ENCODE data around the gene BAHCC1. TPM values are rescaled to one million over a fixed set of nuclear protein-coding genes. Genes with fewer than 3 reads are reported as not detected.

Gene BAHCC1
- total and polyA plus RNA-seq, 2 of the 8 experiments (the other 6 are each of a cell fraction or from before 2014, with no cell fraction given) = 0.26 to 0.58 TPM

GRCh38 chr17:81509972-81510784, 114.9 kb downstream of the BAHCC1 start (continued):
- no peak for TF ChIP-seq RNF2 (IDR thresholded peaks at IDR 0.05; ENCODE audit: borderline replicate concordance, low read depth, low read length, missing control alignments, poor library complexity, severe bottlenecking)
- no peak for TF ChIP-seq KDM4A (IDR thresholded peaks at IDR 0.05; ENCODE audit: low read depth, low read length, severe bottlenecking)
- peak; percentile 14 to 68; a peak in 2 of 3 replicates for TF ChIP-seq POLR2A (IDR thresholded peaks at IDR 0.05; ENCODE audit: control extremely low read depth in 1 of 2, low read depth in 2 of 2, low read length in 2 of 2)
- no peak for TF ChIP-seq HDAC2 (IDR thresholded peaks at IDR 0.05; ENCODE audit: borderline replicate concordance in 1 of 2, low read depth in 2 of 2, low read length in 2 of 2)

Measured in H1 (cell line).